Islet precursor cell (in vitro differentiated cells): ENCODE results near the gene POU3F1.

Experiments
- DNase-seq: peaks from one replicate; pipeline ENCODE4 v3.0.0-alpha.2; 2018

Gene POU3F1

DNA sequence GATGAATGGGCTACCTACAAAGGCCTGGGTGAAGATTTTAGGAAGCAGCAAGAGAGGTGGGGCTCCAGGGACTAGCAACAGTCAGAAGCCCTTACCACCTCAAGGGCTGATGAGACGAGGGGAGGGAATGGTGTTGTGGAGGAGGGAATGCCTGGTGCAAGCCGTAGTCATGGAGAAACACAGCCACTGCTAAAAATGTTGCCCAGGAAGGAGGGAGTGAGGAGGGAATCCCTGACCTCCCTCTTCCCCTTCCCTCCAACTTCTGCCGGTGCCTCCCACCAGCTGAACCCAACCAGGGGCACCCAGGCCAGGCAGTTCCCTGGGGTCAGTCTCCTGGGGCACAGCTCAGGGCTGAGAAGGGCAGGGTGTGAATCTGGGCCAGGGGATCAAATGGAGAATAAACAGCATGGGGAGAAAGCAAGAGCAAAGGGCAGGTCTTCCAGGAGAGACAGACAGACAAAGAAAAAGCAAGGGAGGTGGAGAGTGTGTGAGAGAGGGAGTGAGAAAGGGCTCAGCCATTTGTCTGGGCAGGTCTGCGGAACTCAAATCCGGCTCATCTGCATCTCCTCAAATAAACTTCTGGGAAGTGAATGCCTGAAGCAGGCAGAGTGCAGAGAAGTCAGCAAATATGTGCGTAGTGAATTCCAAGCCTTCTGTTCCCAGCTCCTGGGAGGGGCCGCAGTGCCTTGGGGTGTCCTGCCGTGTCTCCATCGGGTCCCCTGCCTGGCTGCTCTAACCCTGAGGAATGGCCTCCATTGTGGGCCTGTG, 27.1 kb upstream of the POU3F1 start:
- DNase-seq: no peak

DNA sequence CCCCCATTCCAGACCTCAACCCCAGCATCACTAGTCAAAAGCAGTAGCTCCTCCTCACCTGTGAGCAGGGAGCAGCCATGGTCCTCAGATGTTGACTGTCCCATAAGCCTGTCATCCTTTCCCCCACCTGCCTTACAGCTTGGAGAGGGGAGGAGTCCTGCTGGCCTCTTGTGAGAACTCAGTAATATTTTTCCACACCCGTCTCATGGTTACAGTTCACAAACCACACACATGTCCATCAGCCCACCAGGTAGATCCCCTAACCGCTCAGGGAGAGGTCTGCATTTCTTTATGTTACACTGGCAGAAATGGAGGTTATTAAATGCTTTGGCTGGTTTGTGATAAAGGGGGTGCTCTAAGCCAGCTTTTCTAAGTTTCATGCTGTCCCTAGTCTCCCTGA, 26.3 kb upstream of the POU3F1 start:
- DNase-seq: no peak

DNA sequence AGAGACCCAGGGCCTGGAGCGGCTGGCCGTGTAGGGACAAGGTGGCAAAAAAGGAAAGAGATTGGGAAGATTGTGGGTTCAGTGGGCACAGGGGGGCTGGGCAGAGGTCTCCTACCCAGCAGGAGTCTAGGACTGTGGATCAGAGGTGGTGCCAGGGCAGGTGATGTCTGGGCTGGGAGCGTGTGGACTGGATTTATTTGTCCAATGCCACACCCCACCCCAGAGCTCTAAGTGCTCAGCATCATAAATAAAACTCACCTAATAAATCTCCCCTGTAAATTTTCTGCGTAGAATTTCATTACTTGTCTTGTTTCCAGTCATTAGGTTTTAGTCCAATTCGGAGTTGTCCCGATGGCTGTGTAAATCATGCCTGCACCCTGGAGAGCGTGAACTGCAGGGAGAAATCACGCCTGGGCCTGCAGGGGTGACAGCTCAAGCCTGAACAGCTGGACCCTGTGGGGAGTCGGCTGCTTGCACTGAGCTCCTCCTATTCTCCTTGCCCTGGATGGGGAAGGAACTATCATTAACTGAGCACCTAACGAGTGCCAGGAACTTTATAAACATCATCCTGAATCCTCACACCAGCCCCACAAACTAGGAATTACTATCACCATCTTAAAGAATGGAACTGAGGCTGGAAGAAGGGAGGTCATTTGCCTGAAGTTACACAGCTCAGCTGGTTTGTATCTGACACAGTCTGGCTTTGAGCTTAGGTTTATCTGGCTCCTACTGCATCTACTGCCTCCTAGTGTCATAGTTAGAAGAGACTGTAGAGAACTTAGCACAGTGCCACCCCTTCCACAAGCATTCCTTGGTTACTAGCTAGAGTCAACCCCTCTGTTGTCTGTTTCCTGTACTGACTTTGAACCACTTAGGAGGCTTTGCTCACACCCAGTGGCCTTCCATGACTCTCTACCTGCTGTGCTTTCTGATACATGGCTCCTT, 25.0 kb upstream of the POU3F1 start:
- DNase-seq: no peak

DNA sequence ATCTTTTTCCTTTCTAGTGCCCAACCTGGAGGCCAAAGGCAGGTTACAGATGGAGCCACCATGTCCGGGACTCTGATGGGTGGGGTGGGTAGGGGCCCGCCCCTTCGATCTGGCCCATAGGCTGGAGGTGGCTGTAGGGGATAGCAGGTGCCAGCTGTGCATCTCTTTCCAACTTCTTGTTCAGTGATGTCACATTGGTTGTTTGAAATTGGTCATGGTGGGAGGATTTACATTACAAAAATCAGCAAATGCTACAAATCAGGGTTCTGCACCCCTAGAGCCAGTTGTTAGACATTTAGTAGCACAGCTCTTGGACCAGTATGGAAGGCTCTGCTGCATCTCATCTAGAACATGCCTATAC, 22.4 kb upstream of the POU3F1 start:
- no peak for DNase-seq

DNA sequence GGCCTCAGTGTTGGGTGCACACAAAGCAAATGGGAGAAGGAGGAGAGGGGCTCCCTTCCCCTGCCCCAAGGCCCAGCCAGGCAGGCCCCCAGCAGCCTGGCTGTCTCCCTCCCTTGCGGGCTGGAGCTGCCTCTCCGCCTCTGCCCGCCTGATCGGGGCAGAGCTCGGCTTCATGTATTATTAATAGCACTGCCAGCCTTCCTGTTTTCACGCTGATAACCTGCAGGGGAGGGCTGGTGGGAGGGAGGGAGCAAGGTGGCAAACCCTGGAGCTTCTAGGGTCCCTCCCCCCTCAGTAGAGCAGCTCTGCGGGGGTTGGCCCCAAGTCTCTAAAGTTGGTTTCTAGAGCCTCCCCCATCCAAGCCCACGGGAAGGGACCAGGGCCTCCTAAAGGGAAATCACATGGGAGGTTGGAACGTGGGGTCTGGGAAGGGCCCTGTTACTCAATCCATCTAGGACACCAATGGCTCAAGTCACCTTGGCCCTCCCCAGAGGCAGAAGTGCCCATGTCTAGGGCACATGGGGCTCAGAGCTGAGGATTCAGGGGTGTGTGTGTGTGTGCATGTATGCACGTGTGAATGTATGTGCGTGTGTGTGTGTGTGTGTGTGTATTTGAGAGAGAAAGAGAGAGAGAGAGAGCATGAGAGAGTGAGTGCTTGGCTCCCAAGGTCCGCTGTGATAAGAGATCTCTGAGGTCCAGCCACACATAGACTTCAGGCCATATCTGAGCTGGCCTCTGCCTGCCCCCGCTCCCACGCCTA, 21.8 kb upstream of the POU3F1 start:
- no peak for DNase-seq

DNA sequence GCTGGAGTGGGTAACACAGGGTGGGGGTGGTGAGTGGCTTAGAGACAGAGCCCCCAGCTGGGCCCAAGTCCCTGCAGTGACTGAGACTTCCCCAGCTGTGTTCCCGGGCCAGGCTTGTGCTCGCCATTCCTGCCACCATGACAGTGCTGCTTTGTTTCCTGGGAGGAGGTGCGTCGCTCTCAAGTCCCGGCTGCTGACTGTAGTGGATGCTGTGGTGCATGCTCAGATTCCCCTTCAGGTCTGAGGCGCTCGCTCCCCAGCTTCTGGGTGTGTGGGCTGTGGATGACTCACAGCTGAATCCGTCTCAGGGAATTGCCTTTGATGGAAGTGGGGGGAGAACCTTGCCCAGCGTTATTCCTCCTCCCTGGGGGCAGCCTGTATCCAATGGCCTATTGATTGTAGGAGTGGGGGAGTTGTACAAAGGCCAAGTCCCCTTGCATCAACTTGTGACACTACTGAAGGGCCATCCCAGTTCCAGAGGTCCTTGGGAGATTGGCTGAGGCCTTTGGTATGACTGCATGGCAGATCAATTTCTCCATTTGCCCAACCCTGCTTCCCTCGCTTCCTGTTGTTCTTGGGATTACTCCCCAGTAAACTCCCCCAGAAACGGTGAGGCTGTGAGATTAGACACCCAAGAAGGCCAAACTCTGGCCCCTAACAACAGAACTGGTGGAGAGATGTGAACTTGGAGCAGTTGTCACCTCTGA, 17.8 kb upstream of the POU3F1 start:
- DNase-seq: peak; percentile 85

DNA sequence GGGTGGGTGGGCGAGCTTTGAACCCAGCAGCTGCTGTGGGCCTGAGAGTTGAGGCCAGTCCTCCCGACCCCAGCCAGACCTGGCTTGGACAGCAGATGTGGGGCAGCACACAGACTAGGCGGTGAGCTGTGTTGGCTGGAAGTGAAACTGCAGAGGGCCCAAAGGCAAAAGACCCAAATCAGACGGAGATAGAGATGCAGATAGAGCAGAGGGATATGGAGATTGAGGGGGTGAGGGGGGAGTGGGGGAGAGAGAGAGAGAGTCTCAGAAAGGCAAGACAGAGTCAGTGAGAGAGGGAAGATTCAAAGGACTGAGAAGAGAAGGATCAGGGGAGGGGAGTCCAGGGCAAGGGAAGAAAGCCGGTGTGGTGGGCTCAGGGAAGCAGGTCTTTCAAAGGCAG, 17.0 kb upstream of the POU3F1 start:
- DNase-seq: no peak

DNA sequence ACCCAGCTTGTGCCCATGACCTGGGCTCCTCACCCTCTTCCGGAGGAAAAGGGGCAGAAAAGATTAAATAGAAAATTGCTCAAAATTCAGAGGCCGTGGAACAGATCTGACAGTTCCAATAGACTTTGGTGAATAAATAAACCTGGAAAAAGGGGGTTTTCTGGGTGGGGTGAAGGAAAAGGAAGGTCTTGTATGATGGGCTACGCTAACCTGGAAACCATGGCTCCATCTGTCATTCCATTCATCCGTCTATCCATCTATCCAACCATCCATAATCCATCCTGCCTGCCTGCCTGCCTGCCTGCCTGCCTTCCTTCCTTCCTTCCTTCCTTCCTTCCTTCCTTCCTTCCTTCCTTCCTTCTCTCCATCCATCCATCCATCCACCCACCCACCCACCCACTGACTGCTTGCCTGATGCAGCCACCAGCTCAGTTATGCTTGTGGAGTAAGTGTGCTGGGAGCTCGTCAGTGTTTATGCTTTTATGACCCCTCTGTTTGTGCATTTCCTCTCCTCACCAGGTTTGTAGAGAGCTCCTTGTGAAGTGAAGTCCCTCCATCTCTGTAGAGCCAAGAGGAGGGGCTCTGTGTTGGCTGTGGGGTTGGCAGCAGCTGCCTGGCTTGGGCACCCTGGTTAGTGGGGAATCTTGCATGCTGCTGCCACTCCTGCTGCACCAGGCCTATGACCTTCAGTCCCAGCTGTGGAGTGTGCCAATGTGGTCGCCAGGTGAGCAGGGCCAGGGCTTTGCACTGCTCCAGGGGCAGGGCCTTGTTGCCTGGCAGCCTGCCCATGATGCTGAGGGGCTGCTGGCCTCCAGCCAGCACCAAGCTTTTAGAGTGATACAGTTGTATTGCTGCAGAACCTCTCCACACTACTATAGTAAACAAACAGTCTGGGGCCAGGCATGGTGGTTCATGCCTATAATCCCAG, 16.0 kb upstream of the POU3F1 start:
- no peak for DNase-seq

DNA sequence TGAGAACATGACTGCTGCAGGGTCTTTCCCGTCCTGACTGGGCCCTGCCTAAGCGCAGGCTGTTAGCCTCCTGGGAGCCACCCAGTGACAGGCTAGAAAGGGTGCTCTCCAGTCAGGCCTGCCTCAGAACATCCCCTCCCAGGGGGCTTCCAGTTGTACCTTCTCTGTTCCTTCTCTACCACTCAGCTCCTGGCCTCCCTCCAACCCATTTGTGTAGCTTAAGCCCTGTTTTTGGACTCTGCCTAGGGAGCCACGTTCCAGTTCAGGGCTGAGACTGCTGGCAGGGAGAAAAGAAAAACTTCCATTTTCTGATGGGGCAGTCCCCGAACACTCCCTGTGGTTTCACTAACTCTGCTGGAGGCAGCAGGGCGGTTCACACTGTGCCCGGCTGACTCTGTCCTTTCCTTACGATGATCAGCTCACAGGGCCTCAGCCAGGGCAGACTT, 15.3 kb upstream of the POU3F1 start:
- DNase-seq: no peak

DNA sequence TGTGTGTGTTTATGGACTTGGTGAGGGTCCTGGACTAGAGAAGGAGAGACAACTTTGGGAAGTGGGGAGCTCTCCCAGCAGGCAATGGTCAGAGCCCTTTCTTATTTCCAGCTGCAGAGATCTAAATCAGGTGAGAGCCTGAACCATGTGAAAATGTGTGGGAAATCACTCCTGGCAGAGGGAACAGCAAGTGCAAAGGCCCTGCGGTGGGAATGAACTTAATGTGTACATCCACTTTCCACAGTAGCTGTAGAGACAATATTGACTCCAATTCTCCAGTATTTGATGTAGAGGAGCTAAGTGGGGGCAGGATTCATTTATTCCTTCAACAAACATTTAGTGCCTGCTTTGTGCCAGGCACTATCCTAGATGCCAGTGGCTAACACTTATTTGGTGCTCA, 14.7 kb upstream of the POU3F1 start:
- DNase-seq: no peak

DNA sequence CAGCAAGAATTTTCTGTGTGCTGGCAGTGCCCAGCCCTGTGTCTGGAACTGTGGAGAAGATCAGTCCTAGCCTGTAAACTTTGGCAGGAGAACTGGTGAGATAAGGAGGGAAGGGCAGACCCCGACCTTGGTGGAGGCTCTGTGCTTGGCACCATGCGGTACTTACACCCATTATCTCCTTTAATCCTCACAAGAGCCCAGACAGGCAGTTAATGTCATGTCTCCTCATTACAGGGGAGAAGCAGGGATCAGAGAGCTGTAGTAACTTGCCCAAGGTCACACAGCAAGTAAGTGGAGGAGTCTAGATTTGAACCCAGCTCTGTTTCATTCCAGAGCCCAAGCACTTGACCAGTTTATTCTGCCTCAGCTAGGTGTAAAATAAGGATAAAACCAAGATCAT, 13.9 kb upstream of the POU3F1 start:
- no peak for DNase-seq

DNA sequence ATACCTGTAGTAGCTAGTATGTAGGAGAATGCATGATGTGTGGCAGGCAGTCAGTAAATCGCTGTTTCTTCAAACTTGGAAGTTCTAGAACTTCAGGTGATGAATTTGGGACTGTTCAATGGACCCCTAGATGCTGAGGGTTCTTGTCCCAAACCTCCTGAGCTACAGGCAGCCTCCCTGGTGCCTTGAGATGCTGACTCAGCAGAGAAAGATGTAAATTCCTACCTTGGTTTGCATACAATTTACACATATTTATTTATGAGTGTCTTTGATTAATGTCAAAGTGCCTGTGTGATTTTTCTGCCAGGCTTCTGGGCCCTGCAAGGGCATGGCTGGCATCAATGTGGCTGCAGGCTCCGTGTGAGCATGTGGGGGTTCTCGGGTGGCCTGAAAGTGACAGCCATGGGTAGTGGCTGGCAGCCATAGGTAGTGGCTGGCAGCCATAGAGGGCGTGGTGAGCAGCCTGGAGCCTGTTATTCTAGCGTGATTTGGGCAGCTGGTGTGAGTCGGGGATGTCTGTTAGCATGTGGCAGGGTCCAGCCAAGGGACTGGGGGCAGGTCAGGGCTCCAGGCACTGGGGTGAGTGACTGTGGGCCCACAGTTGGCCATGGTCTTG, 13.2 kb upstream of the POU3F1 start:
- no peak for DNase-seq

DNA sequence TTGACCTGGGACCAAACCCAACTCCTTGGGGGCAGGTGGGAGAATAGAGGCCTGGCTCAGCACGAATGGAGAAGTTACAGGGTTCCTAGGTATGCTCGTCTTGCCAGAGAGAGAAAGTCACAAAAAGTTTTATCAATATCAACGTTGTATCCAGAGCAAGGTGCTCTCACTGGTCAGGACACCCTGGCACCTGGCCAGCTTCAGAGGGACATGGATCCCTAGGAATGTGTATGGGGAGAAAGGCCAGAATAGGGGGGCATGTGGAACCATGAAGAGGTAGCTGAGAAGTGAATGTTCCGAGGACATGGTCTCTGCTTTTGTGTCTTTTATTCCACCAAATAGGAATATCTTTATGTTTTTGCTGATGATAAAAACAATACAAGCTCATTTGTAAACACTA, 9.4 kb upstream of the POU3F1 start:
- no peak for DNase-seq

DNA sequence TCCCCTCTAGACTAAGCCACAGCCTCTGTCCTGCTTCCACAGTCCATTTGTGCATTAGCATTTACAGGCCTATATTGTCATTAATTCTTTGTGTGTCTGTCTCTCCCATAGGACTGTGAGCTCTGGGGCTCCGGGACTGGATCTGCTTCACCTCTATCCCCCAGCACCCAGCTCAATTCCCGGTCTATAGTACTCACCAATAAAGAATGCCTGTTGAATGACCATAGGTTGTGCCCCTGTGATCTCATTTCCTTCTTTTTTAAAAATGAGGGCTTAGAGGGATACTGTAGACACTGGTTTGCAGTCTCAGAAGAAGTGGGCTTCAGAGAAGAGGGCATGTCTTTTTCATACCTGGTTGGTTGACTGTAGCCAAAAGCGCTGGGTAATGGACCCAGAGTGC, 8.8 kb upstream of the POU3F1 start:
- DNase-seq: no peak

DNA sequence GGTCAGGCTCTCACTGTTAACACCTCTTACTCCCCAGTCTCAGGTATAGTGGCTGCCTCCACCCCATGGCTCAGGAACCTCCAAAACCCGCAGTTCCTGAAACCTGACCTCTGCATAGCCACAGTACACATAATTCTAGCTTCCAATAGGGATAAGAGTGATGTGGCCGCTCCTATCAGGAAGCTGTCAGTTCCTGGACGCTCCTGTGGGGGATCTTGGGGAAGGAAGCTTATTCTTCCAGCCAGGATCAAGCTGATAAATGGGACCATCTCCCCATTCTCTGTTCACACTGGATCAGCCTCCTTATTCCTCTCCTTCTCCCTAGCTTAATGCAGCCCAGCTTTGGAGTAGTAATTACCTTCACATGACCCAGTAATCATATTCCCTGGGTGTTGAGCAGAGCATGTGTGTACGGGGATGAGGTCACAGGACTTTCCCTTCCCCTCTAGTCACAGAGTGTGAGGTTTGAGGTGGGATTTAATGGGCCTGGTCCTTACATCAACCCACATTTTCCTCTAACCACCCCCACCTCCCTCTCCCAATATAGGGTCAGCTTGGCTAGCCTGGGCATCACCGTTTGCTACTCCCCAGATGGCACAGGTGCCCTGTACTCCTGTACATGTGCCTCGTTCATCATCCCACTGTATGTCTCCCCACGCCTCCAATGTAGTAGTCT, 7.0 kb upstream of the POU3F1 start:
- no peak for DNase-seq

DNA sequence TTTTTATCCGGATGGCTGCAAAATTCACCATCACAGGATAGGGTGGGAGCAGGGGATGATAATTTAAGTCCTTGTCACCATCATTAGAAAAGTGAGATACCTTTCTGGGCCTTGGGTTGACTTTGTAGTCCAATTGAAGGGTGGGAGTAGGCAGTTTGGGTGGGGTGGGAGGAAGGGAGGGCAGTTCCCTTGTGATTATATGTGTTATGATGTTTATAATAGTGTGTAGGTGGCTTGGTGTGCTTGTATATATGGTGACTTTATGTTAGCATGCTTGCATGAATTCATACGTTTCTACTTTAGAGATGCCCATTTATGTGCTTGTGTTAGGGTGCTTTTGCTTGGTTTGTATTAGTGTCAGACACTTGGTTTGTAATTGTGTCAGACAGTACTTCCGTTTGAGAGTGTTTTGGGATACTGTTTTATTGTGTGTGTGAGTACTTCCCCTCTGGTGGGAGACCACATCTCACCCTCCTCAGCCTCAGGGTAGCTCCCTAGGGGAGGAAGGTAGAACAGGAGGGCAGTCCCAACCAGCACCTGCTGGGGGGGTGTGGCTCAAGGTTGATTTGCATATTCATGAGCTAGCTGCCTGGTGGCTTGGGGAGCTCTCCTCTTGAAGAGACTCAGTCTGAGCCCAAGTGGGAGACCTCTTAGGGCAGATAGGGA, 6.3 kb upstream of the POU3F1 start:
- DNase-seq: no peak

DNA sequence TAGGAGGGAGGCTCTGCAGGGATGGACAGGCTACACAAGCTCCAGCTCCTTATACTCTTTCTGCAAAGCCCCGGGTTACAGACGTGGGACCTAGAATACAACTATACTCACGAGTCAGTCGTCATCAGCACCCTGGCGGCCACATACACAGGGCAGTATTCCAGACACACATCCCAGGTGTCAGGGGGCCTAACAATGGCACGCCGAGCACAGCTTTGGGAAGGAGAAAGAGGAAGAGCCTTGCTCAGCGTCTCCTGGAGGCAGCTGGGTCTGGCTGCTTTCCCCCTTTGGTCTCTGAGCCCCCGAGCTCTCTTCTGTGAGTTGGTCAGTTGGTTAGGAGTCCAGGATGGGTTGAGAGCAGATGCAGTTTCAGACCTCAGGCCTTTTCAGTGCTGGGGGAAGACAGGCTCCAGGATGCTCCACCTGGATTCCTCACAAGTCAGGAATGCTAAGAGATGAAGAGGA, 4.5 kb upstream of the POU3F1 start:
- DNase-seq: no peak

DNA sequence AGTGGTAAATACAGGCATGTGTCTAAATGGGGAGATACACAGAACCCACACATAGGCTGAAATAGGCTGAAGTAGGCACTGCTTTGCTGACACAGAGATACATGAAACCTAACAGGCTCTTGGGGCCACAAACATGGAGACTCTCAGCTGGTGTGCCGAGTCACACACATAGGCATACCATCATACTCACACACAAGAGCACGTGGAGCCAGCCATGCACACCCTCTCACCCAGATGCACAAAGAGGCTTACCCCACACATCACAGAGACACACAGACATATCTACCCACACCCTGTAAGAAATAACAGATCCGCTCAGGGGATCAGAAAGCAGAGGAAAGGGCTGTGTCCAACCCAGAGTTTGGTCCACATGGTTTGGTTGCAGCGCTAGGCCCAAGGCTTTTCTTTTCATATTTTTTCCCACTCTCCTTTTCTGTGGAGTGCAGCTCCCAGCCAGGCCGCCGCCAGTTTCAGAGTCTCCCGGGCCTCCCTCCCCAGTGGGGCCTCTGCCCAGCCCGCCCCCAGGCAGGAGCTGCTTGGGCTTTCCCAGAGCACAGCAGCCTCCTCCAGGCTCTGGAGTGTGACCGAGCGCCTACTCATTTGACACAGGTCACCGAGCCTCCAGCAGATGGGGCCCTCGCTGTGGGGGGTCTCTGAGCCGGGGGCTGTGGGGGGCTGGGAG, 3.9 kb upstream of the POU3F1 start:
- no peak for DNase-seq

DNA sequence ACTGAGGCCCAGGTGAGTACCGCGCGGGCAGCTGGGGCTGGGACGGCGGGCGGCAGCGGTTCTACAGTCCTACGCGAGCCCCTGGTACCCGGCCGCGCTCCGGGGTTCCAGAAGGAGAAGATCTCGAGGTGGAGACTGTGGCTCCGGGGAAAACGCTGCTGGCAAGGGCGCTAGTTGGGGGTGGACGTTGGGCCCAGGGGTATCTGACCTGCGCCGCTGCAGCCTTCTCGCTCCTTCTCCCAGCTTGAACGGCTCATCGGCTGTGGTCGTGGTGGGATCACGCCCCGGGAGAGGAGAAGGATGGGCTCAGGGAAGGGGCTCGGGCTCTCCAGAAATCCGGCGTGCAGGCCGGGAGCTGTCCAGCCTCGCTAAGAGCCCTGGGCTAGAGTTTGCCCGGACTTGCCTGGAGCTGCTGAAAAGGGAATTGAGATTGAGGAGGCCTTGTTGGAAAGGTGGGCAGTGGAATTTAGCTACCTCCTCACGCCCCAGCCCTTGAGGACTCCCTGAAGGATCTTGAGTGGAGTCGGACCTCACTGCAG, 1.1 kb upstream of the POU3F1 start:
- peak; percentile 87 for DNase-seq
